Measurements from ENCODE around the gene PTGER4. TPM values are rescaled to one million over a fixed set of nuclear protein-coding genes. Genes with fewer than 3 reads are reported as not detected.
A peak's percentile ranks its signal among the peaks of the same experiment; 100 is the strongest.

The PTGER4 gene
- total RNA-seq = under 1 TPM; 0.15 to 0.71 TPM
- 0.89 TPM for polyA plus RNA-seq (2013, experiment 1 of 2)
- polyA plus RNA-seq (2013, experiment 2 of 2) = 3.1 TPM
- long read RNA-seq, experiment 1 = 0 reads
- long read RNA-seq, experiment 2 = 0 reads
- long read RNA-seq, experiment 3, partial matches to known transcripts = 0 of 2 reads
- long read RNA-seq, experiment 3, other reads (novel, unspliced or antisense) = 1 of 2 reads
- long read RNA-seq, experiment 4 = 0 reads

DNA sequence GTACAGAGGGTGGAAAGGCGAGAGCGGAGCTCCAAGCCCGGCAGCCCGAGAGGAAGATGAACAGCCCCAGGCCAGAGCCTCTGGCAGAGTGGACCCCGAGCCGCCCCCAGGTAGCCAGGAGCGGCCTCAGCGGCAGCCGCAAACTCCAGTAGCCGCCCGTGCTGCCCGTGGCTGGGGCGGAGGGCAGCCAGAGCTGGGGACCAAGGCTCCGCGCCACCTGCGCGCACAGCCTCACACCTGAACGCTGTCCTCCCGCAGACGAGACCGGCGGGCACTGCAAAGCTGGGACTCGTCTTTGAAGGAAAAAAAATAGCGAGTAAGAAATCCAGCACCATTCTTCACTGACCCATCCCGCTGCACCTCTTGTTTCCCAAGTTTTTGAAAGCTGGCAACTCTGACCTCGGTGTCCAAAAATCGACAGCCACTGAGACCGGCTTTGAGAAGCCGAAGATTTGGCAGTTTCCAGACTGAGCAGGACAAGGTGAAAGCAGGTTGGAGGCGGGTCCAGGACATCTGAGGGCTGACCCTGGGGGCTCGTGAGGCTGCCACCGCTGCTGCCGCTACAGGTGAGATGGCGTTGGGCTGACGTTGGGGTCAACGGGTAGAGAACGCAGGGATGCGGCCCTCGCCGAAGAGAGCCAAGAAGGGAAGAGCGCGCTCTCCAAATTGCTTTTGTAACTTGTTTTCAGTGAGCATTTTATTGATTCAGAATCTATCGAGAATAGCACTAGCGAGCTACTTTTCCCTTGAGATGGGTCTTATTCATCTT, at the start of gene PTGER4:
PTGER4 (plus strand) TSS at position 3 of the 769 bp plus-strand sequence. CDS start 1,079 bp downstream, outside the sequence.
- Mint-ChIP-seq H3K4me1 (peaks cover 22% of the 10 kb centered on the region), H3K27ac (no peak within 1 kb of the TSS), H3K27me3 (ENCODE audit: insufficient read depth) (peaks cover 57% of the 10 kb centered on the region), H3K36me3 (ENCODE audit: low read depth) (no peaks in the 10 kb centered on the region), H3K4me3 (peak within 1 kb of the TSS; percentile 72), H3K9me3 (no peaks in the 10 kb centered on the region)
- Histone ChIP-seq H3K9ac (ENCODE audit: extremely low read depth, low read length, poor library complexity, severe bottlenecking) (no peak within 1 kb of the TSS), H3K9me3 (ENCODE audit: control insufficient read depth, low read length) (no peaks in the 10 kb centered on the region), H3K4me1 (ENCODE audit: control insufficient read depth, insufficient read depth, low read length) (no peaks in the 10 kb centered on the region), H3K36me3 (ENCODE audit: control insufficient read depth, insufficient read depth, low read length) (no peaks in the 10 kb centered on the region), H3K4me3 (ENCODE audit: low read length) (peak within 1 kb of the TSS; percentile 77), H3K27me3 (ENCODE audit: control insufficient read depth, insufficient read depth, low read length, poor library complexity, severe bottlenecking) (peaks cover 50% of the 10 kb centered on the region), H3K27ac (ENCODE audit: low read depth, low read length) (no peak within 1 kb of the TSS)
- peak; percentile 75 for DNase-seq
- TF ChIP-seq, protein P1, sequence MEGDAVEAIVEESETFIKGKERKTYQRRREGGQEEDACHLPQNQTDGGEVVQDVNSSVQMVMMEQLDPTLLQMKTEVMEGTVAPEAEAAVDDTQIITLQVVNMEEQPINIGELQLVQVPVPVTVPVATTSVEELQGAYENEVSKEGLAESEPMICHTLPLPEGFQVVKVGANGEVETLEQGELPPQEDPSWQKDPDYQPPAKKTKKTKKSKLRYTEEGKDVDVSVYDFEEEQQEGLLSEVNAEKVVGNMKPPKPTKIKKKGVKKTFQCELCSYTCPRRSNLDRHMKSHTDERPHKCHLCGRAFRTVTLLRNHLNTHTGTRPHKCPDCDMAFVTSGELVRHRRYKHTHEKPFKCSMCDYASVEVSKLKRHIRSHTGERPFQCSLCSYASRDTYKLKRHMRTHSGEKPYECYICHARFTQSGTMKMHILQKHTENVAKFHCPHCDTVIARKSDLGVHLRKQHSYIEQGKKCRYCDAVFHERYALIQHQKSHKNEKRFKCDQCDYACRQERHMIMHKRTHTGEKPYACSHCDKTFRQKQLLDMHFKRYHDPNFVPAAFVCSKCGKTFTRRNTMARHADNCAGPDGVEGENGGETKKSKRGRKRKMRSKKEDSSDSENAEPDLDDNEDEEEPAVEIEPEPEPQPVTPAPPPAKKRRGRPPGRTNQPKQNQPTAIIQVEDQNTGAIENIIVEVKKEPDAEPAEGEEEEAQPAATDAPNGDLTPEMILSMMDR (conservative IDR thresholded peaks at IDR 0.05) = no peak
- WGBS, 2 experiments (ENCODE audit: insufficient coverage in 1 of 2, insufficient read length in 1 of 2) = 3 to 6% methylated on average over 34 to 44 of the region's 44 CpGs

DNA sequence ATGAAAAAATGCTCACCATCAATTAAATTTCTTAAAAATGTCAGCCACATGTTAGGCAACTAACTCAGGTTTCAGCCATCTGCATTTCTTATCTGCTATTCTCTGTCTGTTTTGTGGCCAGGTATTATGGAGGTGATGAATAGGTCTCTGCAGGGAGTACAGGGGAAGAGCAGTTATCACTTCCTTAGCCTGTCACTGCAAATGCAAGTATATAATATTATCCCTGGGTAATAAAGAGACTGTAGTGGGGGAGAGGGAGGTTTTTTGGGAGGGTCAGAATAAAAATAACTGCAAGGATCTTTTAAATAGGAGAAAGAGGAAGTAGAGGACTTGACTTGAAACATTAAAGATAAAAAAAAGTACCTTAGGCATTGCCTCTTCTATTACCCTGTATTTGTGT, 49.6 kb upstream of the PTGER4 start:
- Histone ChIP-seq H3K9ac (ENCODE audit: extremely low read depth, low read length, poor library complexity, severe bottlenecking) (no peak overlapping the region), H3K4me1 (ENCODE audit: control insufficient read depth, insufficient read depth, low read length) (no peaks in the 10 kb centered on the region), H3K4me3 (ENCODE audit: low read length) (no peak overlapping the region), H3K27ac (ENCODE audit: low read depth, low read length) (no peak overlapping the region), H3K36me3 (ENCODE audit: control insufficient read depth, insufficient read depth, low read length) (no peaks in the 10 kb centered on the region), H3K9me3 (ENCODE audit: control insufficient read depth, low read length) (no peaks in the 10 kb centered on the region), H3K27me3 (ENCODE audit: control insufficient read depth, insufficient read depth, low read length, poor library complexity, severe bottlenecking) (no peaks in the 10 kb centered on the region)
- DNase-seq = no peak
- Mint-ChIP-seq H3K27me3 (ENCODE audit: insufficient read depth) (no peaks in the 10 kb centered on the region), H3K36me3 (ENCODE audit: low read depth) (no peaks in the 10 kb centered on the region), H3K4me1 (peaks cover 3% of the 10 kb centered on the region), H3K27ac (no peak overlapping the region), H3K9me3 (no peaks in the 10 kb centered on the region), H3K4me3 (no peak overlapping the region)
- TF ChIP-seq, protein P1 (conservative IDR thresholded peaks at IDR 0.05) = no peak

DNA sequence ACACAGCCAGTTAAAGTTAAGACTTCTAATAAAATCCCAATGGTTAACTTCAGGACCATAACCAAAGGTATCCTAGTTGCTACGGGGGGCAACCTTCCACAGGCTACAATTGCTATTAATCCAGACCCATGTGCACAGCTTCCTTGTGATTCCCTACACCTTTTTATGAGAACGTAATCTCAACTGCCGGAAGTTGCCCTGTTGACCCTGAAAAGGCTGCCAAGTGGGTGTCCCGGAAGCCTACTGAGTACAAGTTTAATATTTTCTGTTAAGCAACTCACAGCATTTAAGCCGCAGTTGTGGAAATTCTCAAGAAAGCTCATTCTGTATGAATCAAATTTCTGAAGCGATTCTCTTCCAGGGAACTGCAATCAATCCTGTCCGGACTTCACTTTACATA, 48.5 kb upstream of the PTGER4 start:
- Mint-ChIP-seq H3K36me3 (ENCODE audit: low read depth) (no peaks in the 10 kb centered on the region), H3K27me3 (ENCODE audit: insufficient read depth) (no peaks in the 10 kb centered on the region), H3K9me3 (no peaks in the 10 kb centered on the region), H3K27ac (no peak overlapping the region), H3K4me3 (no peak overlapping the region), H3K4me1 (peaks cover 3% of the 10 kb centered on the region)
- Histone ChIP-seq H3K4me1 (ENCODE audit: control insufficient read depth, insufficient read depth, low read length) (no peaks in the 10 kb centered on the region), H3K4me3 (ENCODE audit: low read length) (no peak overlapping the region), H3K36me3 (ENCODE audit: control insufficient read depth, insufficient read depth, low read length) (no peaks in the 10 kb centered on the region), H3K9ac (ENCODE audit: extremely low read depth, low read length, poor library complexity, severe bottlenecking) (no peak overlapping the region), H3K27ac (ENCODE audit: low read depth, low read length) (no peak overlapping the region), H3K27me3 (ENCODE audit: control insufficient read depth, insufficient read depth, low read length, poor library complexity, severe bottlenecking) (no peaks in the 10 kb centered on the region), H3K9me3 (ENCODE audit: control insufficient read depth, low read length) (no peaks in the 10 kb centered on the region)
- no peak for DNase-seq
- TF ChIP-seq, protein P1 (conservative IDR thresholded peaks at IDR 0.05) = no peak
- WGBS, 2 experiments (ENCODE audit: insufficient coverage in 1 of 2, insufficient read length in 1 of 2) = 92 to 96% methylated on average over 6 to 7 of the region's 7 CpGs
